Measurements from ENCODE around the gene IGF1R.
"Not testable (repeated sequence)": the region's sequence is repeated elsewhere in the genome, so short reads cannot be mapped to it uniquely, and the experiment has no call there.

GRCh38 chr15:99003317-99003716 is 355.0 kb downstream of the IGF1R start:
- TF ChIP-seq, protein P1, sequence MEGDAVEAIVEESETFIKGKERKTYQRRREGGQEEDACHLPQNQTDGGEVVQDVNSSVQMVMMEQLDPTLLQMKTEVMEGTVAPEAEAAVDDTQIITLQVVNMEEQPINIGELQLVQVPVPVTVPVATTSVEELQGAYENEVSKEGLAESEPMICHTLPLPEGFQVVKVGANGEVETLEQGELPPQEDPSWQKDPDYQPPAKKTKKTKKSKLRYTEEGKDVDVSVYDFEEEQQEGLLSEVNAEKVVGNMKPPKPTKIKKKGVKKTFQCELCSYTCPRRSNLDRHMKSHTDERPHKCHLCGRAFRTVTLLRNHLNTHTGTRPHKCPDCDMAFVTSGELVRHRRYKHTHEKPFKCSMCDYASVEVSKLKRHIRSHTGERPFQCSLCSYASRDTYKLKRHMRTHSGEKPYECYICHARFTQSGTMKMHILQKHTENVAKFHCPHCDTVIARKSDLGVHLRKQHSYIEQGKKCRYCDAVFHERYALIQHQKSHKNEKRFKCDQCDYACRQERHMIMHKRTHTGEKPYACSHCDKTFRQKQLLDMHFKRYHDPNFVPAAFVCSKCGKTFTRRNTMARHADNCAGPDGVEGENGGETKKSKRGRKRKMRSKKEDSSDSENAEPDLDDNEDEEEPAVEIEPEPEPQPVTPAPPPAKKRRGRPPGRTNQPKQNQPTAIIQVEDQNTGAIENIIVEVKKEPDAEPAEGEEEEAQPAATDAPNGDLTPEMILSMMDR (IDR thresholded peaks at IDR 0.05), result not testable (repeated sequence)
- TF ChIP-seq POLR2A (IDR thresholded peaks at IDR 0.05), result not testable (repeated sequence)
